Forelimb muscle (tissue), 1 donor: ENCODE data around the gene DEAF1. TPM values are rescaled to one million over a fixed set of nuclear protein-coding genes. Genes with fewer than 3 reads are reported as not detected.

Experiments
- DNase-seq: peaks from one replicate; pipeline ENCODE4 v3.0.0-alpha.2; 2013; ENCODE audit warnings: low read depth
- polyA plus RNA-seq: library from polyadenylated mRNA; unstranded; fragments of 120-200 nt; gene quantifications from one replicate; pipeline ENCODE4 v1.2.1, GENCODE V29; 2013; ENCODE audit not compliant: insufficient read length

DEAF1 gene
- polyA plus RNA-seq, 1 donor = 28.7 TPM

- no peak for DNase-seq
Measured at GRCh38 chr11:721741-722345, 26.8 kb upstream of the DEAF1 start.

DNA sequence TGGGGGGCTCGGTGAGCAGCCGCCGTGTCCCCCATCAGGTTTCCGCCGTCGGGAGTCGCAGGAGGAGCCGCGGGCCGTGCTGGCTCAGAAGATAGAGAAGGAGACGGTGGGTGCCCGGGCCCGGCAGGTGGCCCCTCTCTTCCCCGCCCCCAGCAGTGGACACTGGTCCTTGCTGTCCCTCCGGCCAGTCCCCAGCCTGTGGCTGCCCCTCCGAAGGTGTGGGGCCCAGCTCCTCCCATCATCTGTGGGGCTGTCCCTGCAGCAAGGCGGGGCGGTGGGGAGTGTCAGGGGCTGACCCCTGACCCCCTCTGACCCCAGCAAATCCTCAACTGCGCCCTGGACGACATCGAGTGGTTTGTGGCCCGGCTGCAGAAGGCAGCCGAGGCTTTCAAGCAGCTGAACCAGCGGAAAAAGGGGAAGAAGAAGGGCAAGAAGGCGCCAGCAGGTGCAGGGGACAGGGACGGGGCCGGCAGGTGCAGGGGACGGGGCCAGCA, 26.3 kb upstream of the DEAF1 start:
- no peak for DNase-seq

DNA sequence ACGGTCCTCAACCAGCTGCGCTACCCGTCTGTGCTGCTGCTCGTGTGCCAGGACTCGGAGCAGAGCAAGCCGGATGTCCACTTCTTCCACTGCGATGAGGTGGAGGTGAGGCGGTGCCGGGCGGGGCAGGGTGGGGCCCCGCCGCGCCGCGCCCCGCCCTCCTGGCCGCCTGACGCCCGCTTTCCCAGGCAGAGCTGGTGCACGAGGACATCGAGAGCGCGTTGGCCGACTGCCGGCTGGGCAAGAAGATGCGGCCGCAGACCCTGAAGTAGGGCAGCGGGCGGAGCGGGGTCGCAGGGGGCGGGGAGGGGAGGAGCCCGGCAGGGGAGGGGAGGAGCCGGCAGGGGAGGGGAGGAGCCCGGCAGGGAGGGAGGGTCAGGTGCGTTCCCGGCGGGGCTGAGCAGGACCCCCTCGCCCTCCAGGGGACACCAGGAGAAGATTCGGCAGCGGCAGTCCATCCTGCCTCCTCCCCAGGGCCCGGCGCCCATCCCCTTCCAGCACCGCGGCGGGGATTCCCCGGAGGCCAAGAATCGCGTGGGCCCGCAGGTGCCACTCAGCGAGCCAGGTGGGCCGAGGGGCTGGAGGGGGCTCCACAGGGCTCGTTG, 25.7 kb upstream of the DEAF1 start:
- no peak for DNase-seq

GRCh38 chr11:720017-720641, 25.1 kb upstream of the DEAF1 start:
- DNase-seq = no peak

DNA sequence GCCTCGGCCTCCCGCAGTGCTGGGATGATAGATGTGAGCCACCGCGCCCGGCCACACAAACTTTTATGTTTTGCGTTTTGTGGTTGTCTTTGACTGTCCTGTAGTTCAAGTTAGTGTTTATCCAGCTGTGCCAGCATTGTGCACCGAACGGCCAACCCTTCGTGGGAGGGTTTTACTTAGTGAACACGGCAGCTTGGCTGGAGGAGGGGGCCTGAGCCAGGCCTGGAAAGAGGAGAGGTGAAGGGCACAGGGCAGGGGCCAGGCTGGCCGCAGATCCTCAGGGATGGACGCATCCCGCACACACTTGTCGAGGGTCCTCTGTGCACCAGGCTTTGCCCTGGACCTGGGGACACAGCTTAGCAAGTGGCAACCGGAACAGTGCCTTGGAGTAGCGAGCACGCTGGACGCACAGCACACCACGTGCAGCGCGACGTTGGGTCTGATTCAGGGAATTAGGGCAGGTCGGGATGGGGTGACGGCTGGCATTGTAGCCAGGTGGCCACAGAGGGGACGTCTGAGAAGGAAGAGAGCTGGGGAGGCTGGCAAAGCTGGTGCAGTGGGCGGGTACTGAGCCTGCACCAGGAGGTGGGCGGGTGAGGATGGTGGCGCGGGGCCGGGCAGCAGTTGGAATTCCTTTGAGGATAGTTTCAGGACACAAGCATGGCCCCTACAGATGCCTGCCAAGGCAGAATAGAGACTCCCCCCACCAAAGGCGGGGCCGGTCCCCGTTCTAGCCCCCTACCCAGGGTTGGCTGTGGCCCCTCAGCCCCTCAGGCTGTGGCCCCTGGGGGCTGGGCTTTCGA, 24.4 kb upstream of the DEAF1 start:
- DNase-seq = no peak

- DNase-seq = no peak
Measured at GRCh38 chr11:714436-714835, 19.4 kb upstream of the DEAF1 start.

GRCh38 chr11:709109-709997, 14.3 kb upstream of the DEAF1 start:
- DNase-seq = no peak

- DNase-seq = no peak
Measured at GRCh38 chr11:708511-708910, 13.5 kb upstream of the DEAF1 start.

GRCh38 chr11:707817-708420, 12.9 kb upstream of the DEAF1 start:
- no peak for DNase-seq

GRCh38 chr11:706957-707816, 12.2 kb upstream of the DEAF1 start:
- DNase-seq = no peak

- DNase-seq = no peak
Measured at GRCh38 chr11:706439-706956, 11.5 kb upstream of the DEAF1 start.

GRCh38 chr11:705646-706438, 10.8 kb upstream of the DEAF1 start, which contains the start of gene EPS8L2:
Gene EPS8L2 (plus strand): TSS chr11:706231. CDS start chr11:709408, 3,177 bp downstream.
- DNase-seq = no peak

GRCh38 chr11:704781-705645, 10.0 kb upstream of the DEAF1 start:
- DNase-seq = no peak

GRCh38 chr11:704228-704674, 9.2 kb upstream of the DEAF1 start:
- DNase-seq = no peak

- DNase-seq = no peak
Measured at GRCh38 chr11:703506-703905, 8.5 kb upstream of the DEAF1 start.

GRCh38 chr11:702462-703461, 7.7 kb upstream of the DEAF1 start:
- no peak for DNase-seq
